HK-2 (cell line): ENCODE results near the gene LRRC14B.
"Not testable (repeated sequence)": the region's sequence is repeated elsewhere in the genome, so short reads cannot be mapped to it uniquely, and the experiment has no call there.

ENCODE experiments used
- DNase-seq: peaks from one replicate; pipeline ENCODE4 v3.0.0-alpha.2; 2018; ENCODE audit not compliant: unreplicated experiment

Gene LRRC14B

GRCh38 chr5:206927-207536, 15.7 kb downstream of the LRRC14B start:
- no peak for DNase-seq

GRCh38 chr5:207599-207998, 16.3 kb downstream of the LRRC14B start:
- DNase-seq = no peak

GRCh38 chr5:208449-209114, 17.3 kb downstream of the LRRC14B start:
- DNase-seq = no peak

- DNase-seq = no peak
Measured at GRCh38 chr5:213803-214395, 22.6 kb downstream of the LRRC14B start.

DNA sequence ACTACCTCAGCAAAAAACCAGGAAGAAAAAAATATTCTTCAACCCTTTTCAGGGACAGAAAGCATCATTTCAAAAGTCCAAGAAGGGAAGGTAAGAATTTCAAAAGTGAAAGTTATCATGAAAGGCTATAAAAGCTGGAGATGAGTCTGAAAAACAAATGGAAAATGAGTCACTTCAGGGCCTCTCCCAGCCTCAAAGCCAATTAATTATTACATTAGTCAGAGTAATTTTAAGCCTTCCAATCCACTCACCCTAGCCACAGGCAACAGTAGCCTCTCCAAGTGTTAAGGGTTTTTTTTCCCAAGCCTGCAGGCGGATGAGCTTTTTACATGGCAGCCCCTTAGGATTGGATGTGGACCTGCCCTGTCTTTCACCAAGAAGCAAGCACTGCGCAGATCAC, 24.0 kb downstream of the LRRC14B start:
- not testable (repeated sequence) for DNase-seq

DNA sequence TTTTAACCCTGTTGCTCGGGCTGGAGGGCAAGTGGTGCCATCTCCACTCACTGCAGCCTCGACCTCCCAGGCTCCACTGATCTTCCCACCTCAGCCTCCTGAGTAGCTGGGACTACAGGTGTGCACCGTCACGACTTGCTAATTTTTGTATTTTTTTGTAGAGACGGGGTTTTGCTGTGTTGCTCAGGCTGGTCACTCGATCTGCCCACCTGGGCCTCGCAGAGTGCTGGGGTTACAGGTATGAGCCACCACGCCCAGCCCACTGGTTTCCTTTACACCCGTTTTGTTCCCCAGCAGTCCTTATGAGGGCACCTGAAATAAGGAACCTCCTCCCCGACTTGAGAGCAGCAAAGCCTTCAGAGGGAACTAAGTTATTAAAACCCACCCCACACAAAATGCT, 24.8 kb downstream of the LRRC14B start:
- not testable (repeated sequence) for DNase-seq

DNA sequence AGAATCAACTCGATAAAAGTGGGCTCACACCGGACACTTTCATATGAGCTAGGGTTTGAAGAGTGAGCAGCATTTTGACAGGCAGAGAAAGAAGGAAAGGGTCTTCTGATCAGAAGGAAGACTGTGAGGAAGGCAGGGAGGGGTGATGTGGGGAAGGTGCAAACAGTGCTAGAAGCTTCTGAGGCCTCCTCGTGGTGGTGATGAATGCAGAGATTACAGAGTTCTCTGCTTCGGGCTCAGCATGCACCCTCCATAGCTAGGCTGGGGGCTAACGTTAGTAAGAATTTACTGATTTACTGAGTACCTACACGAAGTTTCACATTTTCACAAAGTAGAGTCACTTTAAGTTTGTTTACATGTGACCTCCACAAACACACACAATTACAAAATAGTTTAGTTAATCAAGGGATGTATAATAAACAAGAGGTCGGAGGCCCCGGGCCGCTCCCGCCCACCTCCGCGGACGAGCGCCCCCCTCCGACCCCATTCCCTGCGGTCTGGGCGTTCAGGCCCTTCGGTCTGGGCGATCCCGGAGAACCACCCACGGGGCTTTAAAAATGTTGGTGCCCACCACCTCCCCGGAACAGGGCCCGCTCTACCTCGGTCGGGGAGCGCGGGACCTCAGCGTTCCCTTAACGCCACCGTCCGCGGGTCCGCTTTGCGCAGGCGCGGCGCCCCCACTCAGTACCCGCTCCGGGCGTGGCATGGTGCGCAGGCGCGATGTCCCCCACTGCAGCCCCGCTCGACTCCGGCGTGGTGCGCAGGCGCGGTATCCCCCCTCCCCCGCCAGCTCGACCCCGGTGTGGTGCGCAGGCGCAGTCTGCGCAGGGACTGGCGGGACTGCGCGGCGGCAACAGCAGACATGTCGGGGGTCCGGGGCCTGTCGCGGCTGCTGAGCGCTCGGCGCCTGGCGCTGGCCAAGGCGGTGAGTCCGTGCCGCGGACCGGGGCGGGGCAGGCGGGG, 26.5 kb downstream of the LRRC14B start, which contains the start of the genes CCDC127 and SDHA:
TSS of gene CCDC127 (minus strand) at position 660 of the 963 bp plus-strand sequence. CDS start 1,304 bp downstream, outside the sequence.
TSS of gene SDHA (plus strand) at position 827 of the 963 bp plus-strand sequence. CDS start at position 863, 36 bp downstream.
- peak; percentile 96 for DNase-seq

DNA sequence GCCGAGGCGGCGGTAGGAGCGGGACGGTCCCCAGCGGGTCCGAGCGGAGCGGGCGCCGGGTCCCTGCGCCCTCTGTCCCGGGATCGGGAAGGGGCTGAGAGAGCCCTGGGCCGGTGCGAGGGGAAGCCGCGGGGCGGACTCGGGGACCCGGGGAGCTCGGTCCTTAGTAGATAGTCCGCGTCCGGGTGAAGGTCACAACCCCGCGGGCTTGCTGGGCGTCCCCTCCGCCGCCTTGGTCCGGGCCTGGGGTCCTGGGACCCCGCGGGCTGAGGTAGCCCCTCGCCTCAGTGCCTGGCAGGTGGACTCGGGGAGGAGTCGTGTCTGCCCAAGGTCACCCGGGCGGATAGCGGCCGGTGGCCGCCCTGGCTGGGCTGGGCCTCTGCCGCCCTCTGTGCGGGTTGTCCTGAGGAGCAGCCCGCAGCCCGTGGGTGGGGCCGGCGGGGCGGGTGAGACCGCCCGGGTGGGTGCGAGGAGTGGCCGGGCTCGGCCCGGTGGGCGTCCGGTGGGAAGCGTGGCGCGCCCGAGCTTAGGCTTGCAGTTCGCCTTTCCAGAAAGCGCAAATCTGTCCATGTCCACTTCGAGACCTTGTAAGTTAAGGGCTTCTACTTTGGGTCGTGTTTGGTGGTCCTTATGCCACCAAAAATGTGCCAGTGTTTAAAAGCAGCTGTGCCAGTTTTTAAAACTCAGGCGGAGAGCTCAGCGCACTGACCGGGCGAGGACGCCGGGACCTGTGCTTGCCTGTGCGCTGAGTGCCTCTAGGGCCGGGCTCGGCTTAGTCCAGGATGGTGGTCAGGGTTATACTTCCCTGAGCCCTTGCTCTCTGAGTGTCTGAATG, 27.4 kb downstream of the LRRC14B start:
- DNase-seq = peak; percentile 30

DNA sequence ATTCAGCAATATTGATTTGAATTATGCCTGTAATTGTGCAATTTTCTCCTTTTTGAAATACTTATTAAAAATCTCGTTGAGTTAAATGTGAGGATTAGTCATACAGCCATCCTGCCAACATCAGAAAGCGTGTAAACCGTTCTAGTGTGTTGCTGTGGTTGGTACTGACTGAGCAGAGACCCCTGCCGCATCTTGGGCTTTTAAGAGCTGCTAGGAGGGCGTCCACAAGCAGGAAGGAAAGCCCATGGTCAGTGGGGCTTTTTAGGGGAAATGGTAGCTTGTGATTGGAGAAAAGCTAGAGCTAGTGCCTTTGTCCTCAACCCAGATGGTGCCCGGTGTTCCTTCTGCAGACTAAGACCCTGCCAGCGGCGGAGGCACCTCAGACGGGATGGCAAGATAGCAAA, 28.2 kb downstream of the LRRC14B start:
- DNase-seq = no peak

GRCh38 chr5:219991-220390, 28.7 kb downstream of the LRRC14B start:
- no peak for DNase-seq

GRCh38 chr5:222951-223715, 31.8 kb downstream of the LRRC14B start:
- DNase-seq = not testable (repeated sequence)

GRCh38 chr5:223791-224190, 32.5 kb downstream of the LRRC14B start:
- DNase-seq = no peak

DNA sequence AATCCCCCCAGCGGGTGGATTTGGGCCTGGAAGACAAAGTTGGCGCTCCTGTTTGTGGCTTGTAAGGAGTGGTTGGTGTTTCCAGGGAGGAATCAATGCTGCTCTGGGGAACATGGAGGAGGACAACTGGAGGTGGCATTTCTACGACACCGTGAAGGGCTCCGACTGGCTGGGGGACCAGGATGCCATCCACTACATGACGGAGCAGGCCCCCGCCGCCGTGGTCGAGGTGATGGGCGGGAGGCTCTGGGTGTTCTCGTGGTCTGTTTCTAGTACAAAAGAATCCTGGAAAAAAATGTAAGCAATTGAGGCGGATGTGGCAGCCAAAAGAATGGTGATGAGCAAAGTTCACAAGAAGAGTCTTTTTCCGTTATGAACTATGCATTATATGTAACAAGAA, 34.0 kb downstream of the LRRC14B start:
- DNase-seq = no peak

- not testable (repeated sequence) for DNase-seq
Measured at GRCh38 chr5:227375-227774, 36.1 kb downstream of the LRRC14B start.

DNA sequence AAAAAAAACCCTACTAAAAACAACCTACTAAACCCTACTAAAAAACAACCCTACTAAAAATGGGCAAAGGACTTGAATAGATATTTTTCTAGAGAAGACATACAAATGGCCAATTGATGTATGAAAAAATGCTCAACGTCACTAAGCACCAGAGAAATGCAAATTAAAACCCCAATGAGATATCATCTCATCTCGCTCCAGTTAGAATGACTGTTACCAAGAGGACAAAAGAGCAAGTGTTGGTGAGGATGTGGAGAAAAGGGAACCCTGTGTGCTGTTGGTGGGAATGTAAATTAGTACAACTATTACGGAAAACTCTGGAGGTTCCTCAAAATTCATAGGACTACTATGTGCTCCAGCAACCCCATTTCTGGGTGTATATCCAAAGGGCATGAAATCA, 37.6 kb downstream of the LRRC14B start:
- no peak for DNase-seq

DNA sequence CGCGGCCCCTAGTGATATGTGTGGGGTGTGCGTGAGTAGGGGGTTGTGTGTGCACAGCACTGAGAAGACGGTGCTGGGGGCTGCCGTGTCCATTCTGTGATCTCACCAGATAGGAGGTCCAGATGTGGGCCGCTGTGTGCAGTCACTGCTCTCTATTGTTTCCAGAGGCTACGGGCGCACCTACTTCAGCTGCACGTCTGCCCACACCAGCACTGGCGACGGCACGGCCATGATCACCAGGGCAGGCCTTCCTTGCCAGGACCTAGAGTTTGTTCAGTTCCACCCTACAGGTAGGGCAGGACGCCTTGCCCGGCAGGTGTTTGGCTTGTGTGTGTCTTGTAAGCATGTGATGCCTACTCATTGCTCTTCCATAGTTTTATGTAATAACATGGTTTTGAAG, 39.4 kb downstream of the LRRC14B start:
- DNase-seq = no peak

GRCh38 chr5:231661-232060, 40.4 kb downstream of the LRRC14B start:
- DNase-seq = no peak

DNA sequence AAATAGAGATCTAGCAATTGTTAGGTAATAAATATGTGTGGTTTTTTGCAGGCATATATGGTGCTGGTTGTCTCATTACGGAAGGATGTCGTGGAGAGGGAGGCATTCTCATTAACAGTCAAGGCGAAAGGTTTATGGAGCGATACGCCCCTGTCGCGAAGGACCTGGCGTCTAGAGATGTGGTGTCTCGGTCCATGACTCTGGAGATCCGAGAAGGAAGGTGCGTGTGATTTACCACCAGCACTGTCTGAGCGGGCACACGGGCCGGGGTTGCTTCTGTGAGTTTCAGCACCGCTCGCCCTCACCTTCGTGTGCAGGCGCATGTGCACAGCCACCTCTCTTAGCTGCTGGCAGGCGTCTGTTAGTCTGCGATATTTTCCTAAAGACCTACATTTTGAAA, 42.1 kb downstream of the LRRC14B start:
- not testable (repeated sequence) for DNase-seq

DNA sequence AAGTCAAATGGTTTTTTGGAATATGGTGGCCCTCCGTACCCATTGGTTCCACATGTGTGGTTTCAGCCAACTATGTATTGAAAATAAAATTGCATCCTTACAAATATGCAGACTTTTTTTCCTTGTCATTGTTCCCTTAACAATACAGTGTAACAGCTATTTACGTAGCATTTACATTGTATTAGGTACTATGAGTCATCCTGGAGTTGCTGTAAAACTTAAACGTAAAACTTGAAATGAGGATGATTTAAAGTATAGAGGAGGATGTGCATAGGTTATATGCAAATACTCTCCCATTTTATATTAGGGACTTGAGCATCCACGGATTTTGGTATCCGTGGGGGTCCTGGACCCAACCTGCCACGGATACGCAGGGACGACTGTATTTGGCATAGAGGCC, 43.2 kb downstream of the LRRC14B start:
- DNase-seq = no peak

GRCh38 chr5:235527-235926, 44.2 kb downstream of the LRRC14B start:
- not testable (repeated sequence) for DNase-seq
